Transverse colon (tissue), 4 donors: ENCODE results near the gene TRPT1.

Source experiments
- EP300 ChIP-seq: sonication (generic); formaldehyde crosslinking; IDR thresholded peaks from one replicate; pipeline ENCODE4 v1.6.1; 2017; ENCODE audit warnings: antibody characterized with exemption, low read depth
- POLR2A ChIP-seq: fragments of 450-650 bp; IDR thresholded peaks from one replicate; pipeline ENCODE4 v1.6.1; 2016; ENCODE audit warnings: antibody characterized with exemption, mild to moderate bottlenecking, moderate library complexity
- POLR2AphosphoS5 ChIP-seq, 3 donors: sonication (generic); formaldehyde crosslinking; IDR thresholded peaks; one replicate each; pipeline ENCODE4 v1.6.1; 2016; ENCODE audit warnings: antibody characterized with exemption in 3 of 3
- TF ChIP-seq, protein P1 (sequence below), 5 experiments: fragments of 200-600 bp in 3 of 5; fragments of 450-650 bp in 2 of 5; sonication (generic) in 3 of 5; IDR thresholded peaks; 1 replicate in 2 of 5; 2 replicates in 3 of 5; pipeline ENCODE4 v1.5.1; 2016 to 2017; ENCODE audit warnings: antibody characterized with exemption in 5 of 5, inconsistent platforms in 3 of 5, mild to moderate bottlenecking in 2 of 5, moderate library complexity in 1 of 5

- TF ChIP-seq, protein P1, sequence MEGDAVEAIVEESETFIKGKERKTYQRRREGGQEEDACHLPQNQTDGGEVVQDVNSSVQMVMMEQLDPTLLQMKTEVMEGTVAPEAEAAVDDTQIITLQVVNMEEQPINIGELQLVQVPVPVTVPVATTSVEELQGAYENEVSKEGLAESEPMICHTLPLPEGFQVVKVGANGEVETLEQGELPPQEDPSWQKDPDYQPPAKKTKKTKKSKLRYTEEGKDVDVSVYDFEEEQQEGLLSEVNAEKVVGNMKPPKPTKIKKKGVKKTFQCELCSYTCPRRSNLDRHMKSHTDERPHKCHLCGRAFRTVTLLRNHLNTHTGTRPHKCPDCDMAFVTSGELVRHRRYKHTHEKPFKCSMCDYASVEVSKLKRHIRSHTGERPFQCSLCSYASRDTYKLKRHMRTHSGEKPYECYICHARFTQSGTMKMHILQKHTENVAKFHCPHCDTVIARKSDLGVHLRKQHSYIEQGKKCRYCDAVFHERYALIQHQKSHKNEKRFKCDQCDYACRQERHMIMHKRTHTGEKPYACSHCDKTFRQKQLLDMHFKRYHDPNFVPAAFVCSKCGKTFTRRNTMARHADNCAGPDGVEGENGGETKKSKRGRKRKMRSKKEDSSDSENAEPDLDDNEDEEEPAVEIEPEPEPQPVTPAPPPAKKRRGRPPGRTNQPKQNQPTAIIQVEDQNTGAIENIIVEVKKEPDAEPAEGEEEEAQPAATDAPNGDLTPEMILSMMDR (IDR thresholded peaks at IDR 0.05): no peak
- TF ChIP-seq POLR2A: peak; percentile 25
- no peak for TF ChIP-seq EP300
- TF ChIP-seq POLR2AphosphoS5 (IDR thresholded peaks at IDR 0.05): peak; percentile 23 to 76 (median 67)
These were observed 593 bp upstream of the TRPT1 start for GRCh38 chr11:64226507-64227051.
